Lower lobe of right lung (tissue), 2 donors: ENCODE measurements around the gene ZBTB44. TPM values are rescaled to one million over a fixed set of nuclear protein-coding genes. Genes with fewer than 3 reads are reported as not detected.
"Not testable (repeated sequence)": the region's sequence is repeated elsewhere in the genome, so short reads cannot be mapped to it uniquely, and the experiment has no call there.

Experiments used
- ATAC-seq, 2 donors: fragments of 200-7000 bp; cut with Tn5 transposase; one replicate each; pipeline ENCODE4 v1.9.1; 2020 to 2022; ENCODE audit warnings: mild to moderate bottlenecking in 2 of 2, moderate library complexity in 2 of 2
- DNase-seq: peaks from one replicate; pipeline ENCODE4 v3.0.0-alpha.2; 2020
- H3K27ac ChIP-seq: fragments of 200-600 bp; one replicate; pipeline ENCODE4 v1.8.0; 2022
- H3K27me3 ChIP-seq: fragments of 200-600 bp; one replicate; pipeline ENCODE4 v1.8.0; 2022; ENCODE audit warnings: low read depth
- H3K36me3 ChIP-seq: fragments of 200-600 bp; one replicate; pipeline ENCODE4 v1.8.0; 2022; ENCODE audit warnings: mild to moderate bottlenecking
- H3K4me1 ChIP-seq: fragments of 200-600 bp; one replicate; pipeline ENCODE4 v1.8.0; 2022
- H3K4me3 ChIP-seq: fragments of 200-600 bp; one replicate; pipeline ENCODE4 v1.8.0; 2022; ENCODE audit warnings: mild to moderate bottlenecking
- H3K9me3 ChIP-seq: fragments of 200-600 bp; one replicate; pipeline ENCODE4 v1.8.0; 2022
- intact Hi-C: fragments of 100-400 bp; cut with DNase I; formaldehyde crosslinking; loops from one replicate; pipeline ENCODE4 v1.11.0; 2022
- total RNA-seq: library from RNA; stranded (reverse); fragmentation: NEBNext Ultra II Directional; extraction: Animal tissue kit (Norgen Biotek cat#: 25700); gene quantifications from one replicate; pipeline ENCODE4 v1.2.1, GENCODE V29; 2021
- TF ChIP-seq, protein P1 (sequence below): fragments of 200-600 bp; IDR thresholded peaks from one replicate; pipeline ENCODE4 v1.8.0; 2022; ENCODE audit warnings: antibody characterized with exemption, mild to moderate bottlenecking
- donor health status: DM: no; HTN: yes; CAD: no; lungs with severe emphysema.

The ZBTB44 gene
- total RNA-seq, 1 donor from 2014 or later: 59.8 TPM

DNA sequence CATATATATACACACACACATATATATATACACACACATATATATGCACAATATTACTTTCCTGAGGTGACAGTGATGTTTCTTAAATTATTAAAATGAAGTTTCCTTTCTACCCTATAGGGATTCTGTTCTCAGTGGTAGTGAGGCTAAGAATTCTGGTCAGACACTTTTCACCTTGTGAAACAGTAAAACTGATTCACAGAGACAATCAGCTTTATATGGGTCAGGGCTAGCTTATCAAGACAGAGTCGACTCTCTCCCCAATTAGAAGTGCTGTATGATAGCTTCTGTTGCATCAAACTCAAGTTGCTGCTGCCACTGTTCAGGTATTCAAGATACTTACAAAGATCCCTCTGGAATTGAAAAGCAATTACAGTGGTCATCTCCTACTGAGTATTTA lies 68.4 kb downstream of the ZBTB44 start:
- intact Hi-C loops: no loop called here
- no peaks in the 10 kb centered on the region for H3K9me3 ChIP-seq
- ATAC-seq (no peak), DNase-seq (no peak)
- no peak overlapping the region for H3K4me3 ChIP-seq
- no peaks in the 10 kb centered on the region for H3K27me3 ChIP-seq
- peaks cover 11% of the 10 kb centered on the region for H3K4me1 ChIP-seq
- TF ChIP-seq, protein P1, sequence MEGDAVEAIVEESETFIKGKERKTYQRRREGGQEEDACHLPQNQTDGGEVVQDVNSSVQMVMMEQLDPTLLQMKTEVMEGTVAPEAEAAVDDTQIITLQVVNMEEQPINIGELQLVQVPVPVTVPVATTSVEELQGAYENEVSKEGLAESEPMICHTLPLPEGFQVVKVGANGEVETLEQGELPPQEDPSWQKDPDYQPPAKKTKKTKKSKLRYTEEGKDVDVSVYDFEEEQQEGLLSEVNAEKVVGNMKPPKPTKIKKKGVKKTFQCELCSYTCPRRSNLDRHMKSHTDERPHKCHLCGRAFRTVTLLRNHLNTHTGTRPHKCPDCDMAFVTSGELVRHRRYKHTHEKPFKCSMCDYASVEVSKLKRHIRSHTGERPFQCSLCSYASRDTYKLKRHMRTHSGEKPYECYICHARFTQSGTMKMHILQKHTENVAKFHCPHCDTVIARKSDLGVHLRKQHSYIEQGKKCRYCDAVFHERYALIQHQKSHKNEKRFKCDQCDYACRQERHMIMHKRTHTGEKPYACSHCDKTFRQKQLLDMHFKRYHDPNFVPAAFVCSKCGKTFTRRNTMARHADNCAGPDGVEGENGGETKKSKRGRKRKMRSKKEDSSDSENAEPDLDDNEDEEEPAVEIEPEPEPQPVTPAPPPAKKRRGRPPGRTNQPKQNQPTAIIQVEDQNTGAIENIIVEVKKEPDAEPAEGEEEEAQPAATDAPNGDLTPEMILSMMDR: no peak
- no peak overlapping the region for H3K27ac ChIP-seq
- H3K36me3 ChIP-seq: no peaks in the 10 kb centered on the region

DNA sequence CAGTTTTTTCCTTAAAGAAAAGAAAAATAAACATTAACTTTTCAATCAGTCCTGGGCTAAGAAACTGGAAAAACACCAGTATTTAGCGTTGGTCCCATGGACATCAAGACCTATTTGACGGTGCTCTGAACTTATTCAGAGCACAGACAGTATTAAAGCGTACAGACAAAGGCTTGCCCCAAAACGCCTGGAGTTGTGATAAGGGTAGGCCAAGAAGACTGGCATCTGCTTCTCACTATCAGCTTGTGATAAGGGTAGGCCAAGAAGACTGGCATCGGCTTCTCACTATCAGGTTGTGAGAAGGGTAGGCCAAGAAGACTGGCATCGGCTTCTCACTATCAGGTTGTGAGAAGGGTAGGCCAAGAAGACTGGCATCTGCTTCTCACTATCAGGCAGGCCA lies 69.3 kb downstream of the ZBTB44 start:
- not testable (repeated sequence) for ATAC-seq
- H3K4me1 ChIP-seq: peaks cover 11% of the 10 kb centered on the region

DNA sequence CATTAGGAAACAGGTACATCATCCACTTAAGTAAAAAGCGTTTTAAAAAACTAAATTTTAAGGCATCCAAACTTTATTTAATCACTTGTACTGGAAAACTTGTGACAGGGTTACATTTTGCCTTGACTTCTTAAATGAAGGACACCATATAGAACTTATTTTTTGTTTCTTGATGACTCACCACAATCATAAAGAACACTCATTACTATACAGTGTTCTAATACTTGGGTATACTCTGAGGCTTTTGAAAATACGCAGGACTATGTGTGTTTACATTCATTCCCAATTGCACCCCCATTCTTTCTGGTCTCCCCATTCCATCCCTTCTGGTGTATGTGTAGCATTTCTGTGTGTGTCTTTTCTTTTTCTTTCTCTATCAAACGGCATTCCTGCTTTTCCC lies 69.9 kb downstream of the ZBTB44 start:
- no peak for DNase-seq

More for the DNA sequence above, 69.3 kb downstream of the ZBTB44 start:
- H3K9me3 ChIP-seq, H3K27me3 ChIP-seq, DNase-seq, H3K27ac ChIP-seq, intact Hi-C loops, H3K36me3 ChIP-seq, H3K4me3 ChIP-seq: not testable (repeated sequence)

DNA sequence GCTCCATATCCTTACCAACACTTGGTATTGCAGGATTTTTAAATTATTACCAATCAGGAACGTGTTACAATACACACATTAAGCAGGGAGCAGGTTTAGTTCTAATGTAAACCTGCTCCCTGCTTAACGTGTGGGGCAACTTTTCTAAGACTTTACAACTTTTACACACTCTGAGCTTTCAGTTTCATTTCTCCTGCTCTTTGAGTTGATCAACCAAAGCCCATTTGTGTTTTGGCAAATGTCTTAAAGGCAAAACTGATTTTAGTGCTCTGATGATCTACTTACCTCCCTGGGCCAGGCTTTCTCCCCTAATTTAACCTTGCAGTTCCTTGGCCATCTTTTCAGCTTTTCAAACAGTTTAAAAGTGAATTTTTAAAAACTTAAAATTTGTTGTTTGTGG lies 70.9 kb downstream of the ZBTB44 start:
- H3K27ac ChIP-seq: no peak overlapping the region
- no peak for ATAC-seq
- TF ChIP-seq, protein P1: no peak
- intact Hi-C loops: no loop called here
- no peak for DNase-seq
- H3K9me3 ChIP-seq: no peaks in the 10 kb centered on the region
- H3K27me3 ChIP-seq: no peaks in the 10 kb centered on the region
- H3K36me3 ChIP-seq: peaks cover 9% of the 10 kb centered on the region
- H3K4me1 ChIP-seq: peaks cover 11% of the 10 kb centered on the region
- H3K4me3 ChIP-seq: no peak overlapping the region

More for the DNA sequence above, 69.9 kb downstream of the ZBTB44 start:
- no peaks in the 10 kb centered on the region for H3K9me3 ChIP-seq
- no peak overlapping the region for H3K4me3 ChIP-seq
- no peaks in the 10 kb centered on the region for H3K27me3 ChIP-seq
- H3K36me3 ChIP-seq: no peaks in the 10 kb centered on the region
- ATAC-seq: no peak
- TF ChIP-seq, protein P1: no peak
- intact Hi-C loops: no loop called here
- H3K4me1 ChIP-seq: peaks cover 11% of the 10 kb centered on the region
- no peak overlapping the region for H3K27ac ChIP-seq

DNA sequence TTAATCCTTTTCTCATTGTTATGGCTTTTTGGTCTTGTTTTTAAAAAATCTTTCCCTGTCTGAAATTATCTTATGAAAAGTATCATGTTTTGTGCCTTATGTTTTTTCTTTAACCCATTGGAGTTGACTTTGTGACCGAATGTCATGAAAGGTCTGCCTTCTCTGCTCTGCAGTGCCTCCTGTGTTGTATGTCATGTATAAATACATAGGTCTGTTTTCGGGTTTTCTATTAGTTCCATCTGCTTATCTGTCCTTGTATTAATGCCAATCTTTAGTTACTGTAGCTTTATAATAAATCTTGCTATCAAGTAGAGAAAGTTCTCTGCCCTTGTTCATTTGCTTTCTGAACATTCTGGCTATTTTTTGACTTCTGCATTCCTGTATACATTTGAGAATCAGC lies 73.0 kb downstream of the ZBTB44 start:
- ATAC-seq: no peak
- Histone ChIP-seq H3K27me3 (no peaks in the 10 kb centered on the region), H3K4me3 (no peak overlapping the region), H3K4me1 (peaks cover 11% of the 10 kb centered on the region), H3K27ac (no peak overlapping the region), H3K9me3 (no peaks in the 10 kb centered on the region), H3K36me3 (peaks cover 26% of the 10 kb centered on the region)
- intact Hi-C loops: no loop called here
- TF ChIP-seq, protein P1: no peak
- DNase-seq: no peak

DNA sequence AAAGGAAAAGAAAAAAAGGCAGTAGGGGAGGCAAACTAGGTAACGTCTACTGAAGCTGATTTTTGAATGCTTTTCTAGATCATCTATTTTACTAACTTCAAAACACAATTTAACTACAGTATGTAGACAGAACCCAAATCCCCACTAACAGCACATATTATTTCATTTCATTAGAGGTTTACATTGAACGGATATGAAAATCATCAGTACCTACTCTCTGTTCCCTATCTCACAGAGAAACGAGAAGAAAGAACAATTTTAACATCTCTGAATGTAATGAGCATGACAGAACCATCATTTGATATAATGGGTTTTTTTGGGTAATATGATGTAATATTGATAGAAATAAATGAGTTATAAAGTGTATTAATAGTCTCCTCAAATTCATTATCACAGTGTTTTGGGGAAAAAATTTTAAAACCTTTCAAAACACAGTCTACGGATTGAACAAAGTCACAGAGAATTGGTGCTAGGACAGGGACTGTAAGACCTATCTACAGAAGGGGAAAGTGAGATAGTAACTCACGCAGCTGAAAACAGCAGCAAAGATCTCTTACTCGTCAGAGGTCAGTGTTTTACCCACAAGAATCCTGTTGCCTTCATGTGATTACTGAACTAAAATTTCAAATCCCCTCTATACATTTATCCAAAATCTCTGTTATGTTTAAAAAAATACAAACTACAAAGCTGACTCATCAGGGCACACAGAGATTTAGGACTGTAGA lies 77.3 kb downstream of the ZBTB44 start:
- Histone ChIP-seq H3K4me1 (no peaks in the 10 kb centered on the region), H3K27ac (no peak overlapping the region), H3K9me3 (no peaks in the 10 kb centered on the region), H3K27me3 (no peaks in the 10 kb centered on the region), H3K4me3 (no peak overlapping the region), H3K36me3 (peaks cover 56% of the 10 kb centered on the region)
- TF ChIP-seq, protein P1: no peak
- intact Hi-C loops: no loop called here
- ATAC-seq (no peak), DNase-seq (no peak)
